ENCODE measurements around the gene BABAM2.

BABAM2 gene

GRCh38 chr2:28129955-28130695 is 239.6 kb downstream of the BABAM2 start:
- peak; percentile 50 for DNase-seq (ENCODE audit: low spot score)

- no peak for DNase-seq (ENCODE audit: low spot score)
Measured at GRCh38 chr2:28133778-28134177, 243.2 kb downstream of the BABAM2 start.

GRCh38 chr2:28134262-28134812 is 243.8 kb downstream of the BABAM2 start:
- no peak for DNase-seq (ENCODE audit: low spot score)

- DNase-seq (ENCODE audit: low spot score) = no peak
Measured at GRCh38 chr2:28134857-28135256, 244.3 kb downstream of the BABAM2 start.

GRCh38 chr2:28135324-28135723 is 244.8 kb downstream of the BABAM2 start:
- no peak for DNase-seq (ENCODE audit: low spot score)

- no peak for DNase-seq (ENCODE audit: low spot score)
Measured at GRCh38 chr2:28135799-28136198, 245.3 kb downstream of the BABAM2 start.

GRCh38 chr2:28136556-28136955 is 246.0 kb downstream of the BABAM2 start:
- no peak for DNase-seq (ENCODE audit: low spot score)

- peak; percentile 78 for DNase-seq (ENCODE audit: low spot score)
Measured at GRCh38 chr2:28137221-28137620, 246.7 kb downstream of the BABAM2 start.

- peak; percentile 26 for DNase-seq (ENCODE audit: low spot score)
Measured at GRCh38 chr2:28142386-28142785, 251.9 kb downstream of the BABAM2 start.

- no peak for DNase-seq (ENCODE audit: low spot score)
Measured at GRCh38 chr2:28148000-28148399, 257.5 kb downstream of the BABAM2 start.

GRCh38 chr2:28148566-28148965 is 258.0 kb downstream of the BABAM2 start:
- no peak for DNase-seq (ENCODE audit: low spot score)

- DNase-seq (ENCODE audit: low spot score) = no peak
Measured at GRCh38 chr2:28150236-28150915, 259.8 kb downstream of the BABAM2 start.

- DNase-seq (ENCODE audit: low spot score) = no peak
Measured at GRCh38 chr2:28150994-28151393, 260.5 kb downstream of the BABAM2 start.

GRCh38 chr2:28152585-28153280 is 262.2 kb downstream of the BABAM2 start:
- DNase-seq (ENCODE audit: low spot score) = peak; percentile 22

- DNase-seq (ENCODE audit: low spot score) = no peak
Measured at GRCh38 chr2:28153851-28154250, 263.3 kb downstream of the BABAM2 start.

GRCh38 chr2:28155086-28155485 is 264.6 kb downstream of the BABAM2 start:
- DNase-seq (ENCODE audit: low spot score) = no peak

- no peak for DNase-seq (ENCODE audit: low spot score)
Measured at GRCh38 chr2:28155627-28156026, 265.1 kb downstream of the BABAM2 start.

- DNase-seq (ENCODE audit: low spot score) = no peak
Measured at GRCh38 chr2:28158791-28159190, 268.3 kb downstream of the BABAM2 start.

GRCh38 chr2:28160986-28161425 is 270.5 kb downstream of the BABAM2 start:
- peak; percentile 79 for DNase-seq (ENCODE audit: low spot score)

GRCh38 chr2:28161466-28161865 is 270.9 kb downstream of the BABAM2 start:
- peak; percentile 65 for DNase-seq (ENCODE audit: low spot score)

- no peak for DNase-seq (ENCODE audit: low spot score)
Measured at GRCh38 chr2:28162564-28162963, 272.0 kb downstream of the BABAM2 start.

GRCh38 chr2:28163028-28163427 is 272.5 kb downstream of the BABAM2 start:
- no peak for DNase-seq (ENCODE audit: low spot score)

Measured in GM03348 (cell line).